Caco-2 (cell line): ENCODE data around the gene RIMOC1. TPM values are rescaled to one million over a fixed set of nuclear protein-coding genes. Genes with fewer than 3 reads are reported as not detected.

Experiments
- BruUV-seq: library from RNA; stranded (reverse); fragments of 400-500 nt; replicated peaks from 2 replicates; lab custom pipeline; 2021; lab: Mats Ljungman, UMichigan
- CTCF ChIA-PET: fragments of 300-600 bp; sonication (Branson Sonifier 250); formaldehyde crosslinking; loops from one replicate; lab custom pipeline; 2022; ENCODE audit warnings: antibody characterized with exemption; lab: Charles Lee
- POLR2A ChIA-PET: fragments of 300-600 bp; sonication (Branson Sonifier 250); formaldehyde crosslinking; loops from one replicate; lab custom pipeline; 2022; ENCODE audit warnings: antibody characterized with exemption; lab: Charles Lee
- DNase-seq, 2 experiments: peaks; one replicate each; pipeline versions ENCODE4 v3.0.0 to v3.0.0-alpha.2; 2020 to 2022
- H3K27me3 ChIP-seq: replicated peaks from 2 replicates; pipeline ENCODE4 v1.6.0; 2011; ENCODE audit warnings: low read length; ENCODE audit not compliant: control insufficient read depth, insufficient read depth
- H3K36me3 ChIP-seq: 2 replicates; pipeline ENCODE4 v1.5.1; 2011; ENCODE audit warnings: low read length; ENCODE audit not compliant: control insufficient read depth, insufficient read depth
- H3K4me1 ChIP-seq: fragments of 250-450 bp; sonication (Bioruptor Pico); 2 replicates; pipeline ENCODE4 v1.5.1; 2020; ENCODE audit warnings: mild to moderate bottlenecking
- H3K4me3 ChIP-seq: 2 replicates; pipeline ENCODE4 v1.5.1; 2011; ENCODE audit warnings: low read depth, mild to moderate bottlenecking, control low read depth, low read length
- H3K9me3 ChIP-seq: fragments of 250-450 bp; sonication (Bioruptor Pico); 2 replicates; pipeline ENCODE4 v1.5.1; 2020; ENCODE audit warnings: mild to moderate bottlenecking, moderate library complexity
- H3K27ac Mint-ChIP-seq: one replicate; pipeline ENCODE4 v1.8.0; 2022; ENCODE audit warnings: mixed read lengths; ENCODE audit not compliant: unreplicated experiment
- H3K27me3 Mint-ChIP-seq: one replicate; pipeline ENCODE4 v1.8.0; 2022; ENCODE audit warnings: mixed read lengths; ENCODE audit not compliant: insufficient read depth, unreplicated experiment
- H3K36me3 Mint-ChIP-seq: one replicate; pipeline ENCODE4 v1.8.0; 2022; ENCODE audit warnings: mild to moderate bottlenecking, mixed read lengths; ENCODE audit not compliant: insufficient read depth, unreplicated experiment
- H3K4me1 Mint-ChIP-seq: one replicate; pipeline ENCODE4 v1.8.0; 2022; ENCODE audit warnings: low read depth, mixed read lengths; ENCODE audit not compliant: unreplicated experiment
- H3K4me3 Mint-ChIP-seq: one replicate; pipeline ENCODE4 v1.8.0; 2022; ENCODE audit warnings: mild to moderate bottlenecking, moderate library complexity, mixed read lengths; ENCODE audit not compliant: unreplicated experiment
- H3K9me3 Mint-ChIP-seq: one replicate; pipeline ENCODE4 v1.8.0; 2022; ENCODE audit warnings: mixed read lengths; ENCODE audit not compliant: unreplicated experiment
- CTCF ChIP-seq, 2 experiments: fragments of 200-600 bp in 1 of 2; IDR thresholded peaks; 1 replicate in 1 of 2; 2 replicates in 1 of 2; pipeline versions ENCODE4 v1.5.1 to v1.8.0; 2011 to 2022; ENCODE audit warnings: antibody characterized with exemption in 1 of 2, control low read depth in 1 of 2, inconsistent platforms in 1 of 2, low read depth in 1 of 2, low read length in 1 of 2, mild to moderate bottlenecking in 1 of 2, moderate library complexity in 1 of 2; ENCODE audit not compliant: insufficient read depth in 1 of 2, severe bottlenecking in 1 of 2, unreplicated experiment in 1 of 2
- intact Hi-C: fragments of 100-400 bp; cut with micrococcal nuclease; formaldehyde crosslinking; loops from one replicate; pipeline ENCODE4 v1.10.0; 2022; ENCODE audit not compliant: unreplicated experiment
- total RNA-seq: library from RNA; stranded (reverse); gene quantifications from 2 replicates; pipeline ENCODE4 v1.2.3, GENCODE V29; 2022

Gene RIMOC1
- total RNA-seq, 1 experiment from 2014 or later = 30.2 TPM

GRCh38 chr5:41857989-41858388, 46.2 kb upstream of the RIMOC1 start:
- Mint-ChIP-seq H3K36me3 (no peaks in the 10 kb centered on the region), H3K4me1 (no peaks in the 10 kb centered on the region), H3K27me3 (no peaks in the 10 kb centered on the region), H3K4me3 (no peak overlapping the region), H3K9me3 (no peaks in the 10 kb centered on the region), H3K27ac (no peak overlapping the region)
- no TSS peak for BruUV-seq
- intact Hi-C loops = loop anchor here (2.0 to 5.0 kb wide), 2 partner anchors 149 to 1031 kb away; no protein-coding TSS in a partner anchor
- CTCF ChIA-PET = no interaction called here
- no peaks in the 10 kb centered on the region for H3K9me3 ChIP-seq
- H3K4me1 ChIP-seq = no peaks in the 10 kb centered on the region
- DNase-seq = no peak
- no peaks in the 10 kb centered on the region for H3K36me3 ChIP-seq
- no peak for TF ChIP-seq CTCF (IDR thresholded peaks at IDR 0.05; ENCODE audit: insufficient read depth in 1 of 2, low read depth in 1 of 2, low read length in 1 of 2, severe bottlenecking in 1 of 2, unreplicated experiment in 1 of 2)
- H3K4me3 ChIP-seq = no peak overlapping the region
- POLR2A ChIA-PET = no interaction called here
- no peaks in the 10 kb centered on the region for H3K27me3 ChIP-seq

DNA sequence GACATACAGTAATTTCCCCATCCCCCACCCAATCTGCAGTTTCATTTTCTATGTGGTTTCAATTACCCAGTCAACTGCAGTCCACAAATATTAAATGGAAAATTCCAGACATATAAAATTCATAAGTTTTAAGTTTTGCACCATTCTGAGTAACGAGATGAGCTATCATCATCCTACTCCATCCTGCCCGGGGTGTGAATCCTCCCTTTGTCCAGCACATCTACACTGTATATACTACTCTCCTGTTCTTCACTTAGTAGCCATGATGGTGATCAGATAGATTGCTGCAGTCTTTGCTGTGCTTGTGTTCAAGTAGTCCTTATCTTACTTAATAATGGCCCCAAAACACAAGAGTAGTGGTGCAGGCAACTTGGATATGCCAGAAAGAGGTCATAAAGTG, 45.3 kb upstream of the RIMOC1 start:
- POLR2A ChIA-PET = no interaction called here
- no peaks in the 10 kb centered on the region for H3K27me3 Mint-ChIP-seq

DNA sequence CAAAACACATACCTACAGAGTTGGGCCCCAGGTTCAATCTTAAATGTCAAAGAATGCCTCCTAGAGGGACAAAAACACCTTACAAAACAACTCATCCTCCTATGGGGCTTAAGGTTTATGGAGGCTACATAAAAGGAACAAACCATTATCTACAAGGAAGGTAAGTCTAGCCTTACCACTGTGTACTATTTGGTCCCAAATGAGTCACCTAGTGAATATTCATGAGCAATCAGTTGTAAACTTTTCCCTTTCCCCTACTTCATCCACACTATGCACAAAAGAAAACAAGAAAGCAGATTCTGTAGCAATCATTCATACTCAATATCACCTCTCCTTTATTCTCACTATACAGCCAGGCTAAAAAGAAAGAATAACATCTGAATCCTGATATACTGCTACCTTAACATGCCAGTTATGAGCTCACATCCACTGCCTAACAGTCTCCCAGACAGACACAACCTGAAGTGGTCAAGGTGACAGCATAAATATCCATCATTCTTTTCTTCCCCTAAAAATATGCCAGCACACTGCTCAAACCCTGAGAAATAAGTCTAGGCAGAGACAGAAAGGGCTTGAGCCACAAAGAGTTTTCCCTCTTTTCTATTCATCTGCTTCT, 40.2 kb upstream of the RIMOC1 start:
- Mint-ChIP-seq H3K27me3 (no peaks in the 10 kb centered on the region), H3K36me3 (no peaks in the 10 kb centered on the region), H3K4me3 (no peak overlapping the region), H3K27ac (no peak overlapping the region), H3K4me1 (no peaks in the 10 kb centered on the region), H3K9me3 (no peaks in the 10 kb centered on the region)
- CTCF ChIA-PET = no interaction called here
- POLR2A ChIA-PET = no interaction called here
- Histone ChIP-seq H3K4me1 (no peaks in the 10 kb centered on the region), H3K4me3 (no peak overlapping the region), H3K9me3 (no peaks in the 10 kb centered on the region), H3K27me3 (no peaks in the 10 kb centered on the region), H3K36me3 (no peaks in the 10 kb centered on the region)
- BruUV-seq = no TSS peak
- no peak for DNase-seq
- intact Hi-C loops = no loop called here
- no peak for TF ChIP-seq CTCF (IDR thresholded peaks at IDR 0.05; ENCODE audit: insufficient read depth in 1 of 2, low read depth in 1 of 2, low read length in 1 of 2, severe bottlenecking in 1 of 2, unreplicated experiment in 1 of 2)

More for the DNA sequence above, 45.3 kb upstream of the RIMOC1 start:
- CTCF ChIA-PET = no interaction called here
- no peak for TF ChIP-seq CTCF (IDR thresholded peaks at IDR 0.05; ENCODE audit: insufficient read depth in 1 of 2, low read depth in 1 of 2, low read length in 1 of 2, severe bottlenecking in 1 of 2, unreplicated experiment in 1 of 2)
- H3K9me3 Mint-ChIP-seq = no peaks in the 10 kb centered on the region
- intact Hi-C loops = loop anchor here (5.0 kb wide), 1 partner anchor 148 kb away; no protein-coding TSS in a partner anchor
- H3K36me3 ChIP-seq = no peaks in the 10 kb centered on the region
- H3K4me3 ChIP-seq = no peak overlapping the region
- no peak overlapping the region for H3K27ac Mint-ChIP-seq
- no TSS peak for BruUV-seq
- no peaks in the 10 kb centered on the region for H3K27me3 ChIP-seq
- no peaks in the 10 kb centered on the region for H3K9me3 ChIP-seq
- H3K4me1 Mint-ChIP-seq = no peaks in the 10 kb centered on the region
- no peaks in the 10 kb centered on the region for H3K36me3 Mint-ChIP-seq
- H3K4me1 ChIP-seq = no peaks in the 10 kb centered on the region
- no peak overlapping the region for H3K4me3 Mint-ChIP-seq
- DNase-seq = no peak
